GM23338 (cell line): ENCODE results near the gene CEP170B. TPM values are rescaled to one million over a fixed set of nuclear protein-coding genes. Genes with fewer than 3 reads are reported as not detected.

Experiments used
- ATAC-seq: fragments of 200-7000 bp; cut with Tn5 transposase; 3 replicates; pipeline ENCODE4 v1.9.1; 2020
- DNase-seq: peaks from one replicate; pipeline ENCODE4 v3.0.0-alpha.2; 2015; ENCODE audit warnings: low spot score
- H2AFZ ChIP-seq: fragments of 200-600 bp; sonication (generic); 2 replicates; pipeline ENCODE4 v1.8.0; 2016; ENCODE audit warnings: antibody characterized with exemption, mild to moderate bottlenecking, moderate library complexity
- H3F3A ChIP-seq: fragments of 200-600 bp; sonication (generic); replicated peaks from 2 replicates; pipeline ENCODE4 v1.8.0; 2017; ENCODE audit warnings: antibody characterized with exemption, mixed run types, low read depth
- H3K27ac ChIP-seq: fragments of 200-600 bp; sonication (generic); 2 replicates; pipeline ENCODE4 v1.6.1; 2016; ENCODE audit warnings: low read depth
- H3K27me3 ChIP-seq: fragments of 200-600 bp; sonication (generic); 2 replicates; pipeline ENCODE4 v1.8.0; 2016; ENCODE audit warnings: mild to moderate bottlenecking, mixed run types, moderate library complexity; ENCODE audit not compliant: insufficient read depth
- H3K36me3 ChIP-seq: fragments of 200-600 bp; sonication (generic); 2 replicates; pipeline ENCODE4 v1.8.0; 2016; ENCODE audit warnings: mild to moderate bottlenecking; ENCODE audit not compliant: insufficient read depth
- H3K4me1 ChIP-seq: fragments of 200-600 bp; sonication (generic); 2 replicates; pipeline ENCODE4 v1.8.0; 2016; ENCODE audit warnings: mild to moderate bottlenecking, moderate library complexity; ENCODE audit not compliant: insufficient read depth
- H3K4me2 ChIP-seq: fragments of 200-600 bp; sonication (generic); 2 replicates; pipeline ENCODE4 v1.7.1; 2017; ENCODE audit warnings: mixed run types
- H3K4me3 ChIP-seq: fragments of 200-600 bp; sonication (generic); 2 replicates; pipeline ENCODE4 v1.6.1; 2016; ENCODE audit warnings: mixed run types
- H3K79me2 ChIP-seq: fragments of 200-600 bp; sonication (generic); replicated peaks from 2 replicates; pipeline ENCODE4 v1.8.0; 2017; ENCODE audit warnings: mild to moderate bottlenecking; ENCODE audit not compliant: insufficient read depth
- H3K9me2 ChIP-seq: fragments of 200-600 bp; sonication (generic); 2 replicates; pipeline ENCODE4 v1.8.0; 2017; ENCODE audit not compliant: insufficient read depth
- H4K20me1 ChIP-seq: fragments of 200-600 bp; sonication (generic); replicated peaks from 2 replicates; pipeline ENCODE4 v1.8.0; 2017; ENCODE audit warnings: mild to moderate bottlenecking; ENCODE audit not compliant: insufficient read depth
- H3K27ac Mint-ChIP-seq: 2 replicates; pipeline ENCODE4 v1.8.0; 2020; ENCODE audit warnings: inconsistent platforms, mild to moderate bottlenecking, moderate library complexity, mixed read lengths
- H3K27me3 Mint-ChIP-seq: 3 replicates; pipeline ENCODE4 v1.8.0; 2022; ENCODE audit warnings: low read depth, mild to moderate bottlenecking, moderate library complexity, mixed read lengths, inconsistent platforms; ENCODE audit not compliant: insufficient read depth, poor library complexity
- H3K36me3 Mint-ChIP-seq: 3 replicates; pipeline ENCODE4 v1.8.0; 2021; ENCODE audit warnings: low read depth, mild to moderate bottlenecking, inconsistent platforms, moderate library complexity, mixed read lengths
- H3K4me1 Mint-ChIP-seq: 3 replicates; pipeline ENCODE4 v1.8.0; 2020; ENCODE audit warnings: mild to moderate bottlenecking, inconsistent platforms, mixed read lengths
- H3K4me3 Mint-ChIP-seq: 3 replicates; pipeline ENCODE4 v1.8.0; 2021; ENCODE audit warnings: moderate library complexity, mild to moderate bottlenecking, inconsistent platforms, mixed read lengths
- H3K9me3 Mint-ChIP-seq: 3 replicates; pipeline ENCODE4 v1.8.0; 2020; ENCODE audit warnings: moderate library complexity, mild to moderate bottlenecking, inconsistent platforms, mixed read lengths
- CREB1 ChIP-seq: fragments of 250-450 bp; sonication (Bioruptor Pico); IDR thresholded peaks from 2 replicates; pipeline ENCODE4 v1.5.0; 2020; ENCODE audit warnings: low read depth, mild to moderate bottlenecking, moderate library complexity
- EZH2 ChIP-seq: fragments of 200-600 bp; sonication (generic); IDR thresholded peaks from one replicate; pipeline ENCODE4 v1.8.0; 2017; ENCODE audit warnings: antibody characterized with exemption, mild to moderate bottlenecking, low read depth; ENCODE audit not compliant: unreplicated experiment
- EZH2phosphoT487 ChIP-seq: fragments of 200-600 bp; sonication (generic); IDR thresholded peaks from one replicate; pipeline ENCODE4 v1.8.1; 2018; ENCODE audit warnings: antibody characterized with exemption; ENCODE audit not compliant: unreplicated experiment
- JUNB ChIP-seq: IDR thresholded peaks from one replicate; pipeline ENCODE4 v1.6.1; 2016; ENCODE audit warnings: antibody characterized with exemption; ENCODE audit not compliant: unreplicated experiment
- NANOG ChIP-seq: IDR thresholded peaks from 2 replicates; pipeline ENCODE4 v1.6.1; 2016; ENCODE audit warnings: antibody characterized with exemption, borderline replicate concordance
- POLR2AphosphoS5 ChIP-seq: IDR thresholded peaks from 2 replicates; pipeline ENCODE4 v1.6.1; 2016; ENCODE audit warnings: antibody characterized with exemption, low read depth
- STAT1 ChIP-seq: IDR thresholded peaks from one replicate; pipeline ENCODE4 v1.6.1; 2016; ENCODE audit warnings: antibody characterized with exemption; ENCODE audit not compliant: unreplicated experiment
- ZNF114 ChIP-seq: fragments of 250-450 bp; sonication (Bioruptor Pico); IDR thresholded peaks from 2 replicates; pipeline ENCODE4 v1.5.0; 2020; ENCODE audit warnings: mild to moderate bottlenecking, moderate library complexity
- ZNF331 ChIP-seq: fragments of 250-450 bp; sonication (Bioruptor Pico); IDR thresholded peaks from 2 replicates; pipeline ENCODE4 v1.5.0; 2020; ENCODE audit warnings: low read depth, mild to moderate bottlenecking, moderate library complexity
- polyA plus RNA-seq: library from polyadenylated mRNA; unstranded; fragments of >200 nt; fragmentation: Nextera tagmentation; extraction: Ambion mirVana; gene quantifications from 2 replicates; pipeline ENCODE4 v1.2.1, GENCODE V29; 2016
- total RNA-seq: library from RNA; depleted of rRNA; stranded (reverse); fragments of >200 nt; shearing (Covaris generic); gene quantifications from 2 replicates; pipeline ENCODE4 v1.2.3, GENCODE V29; 2014
- TF ChIP-seq, protein P1 (sequence below): fragments of 250-450 bp; sonication (Bioruptor Pico); IDR thresholded peaks from 2 replicates; pipeline ENCODE4 v1.5.0; 2020; ENCODE audit warnings: mild to moderate bottlenecking, moderate library complexity
- TF ChIP-seq, protein P2 (sequence below), 2 experiments: fragments of 200-600 bp in 1 of 2; sonication (generic) in 1 of 2; conservative IDR thresholded peaks; 2 replicates each; pipeline versions ENCODE4 v1.5.1 to v1.6.1; 2016 to 2017; ENCODE audit warnings: antibody characterized with exemption in 2 of 2, low read depth in 2 of 2, mild to moderate bottlenecking in 2 of 2, moderate library complexity in 1 of 2
- TF ChIP-seq, protein P3 (sequence below): IDR thresholded peaks from 2 replicates; pipeline ENCODE4 v1.6.1; 2016; ENCODE audit warnings: antibody characterized with exemption
- TF ChIP-seq, protein P4 (sequence below): IDR thresholded peaks from one replicate; pipeline ENCODE4 v1.6.1; 2018; ENCODE audit warnings: antibody characterized with exemption; ENCODE audit not compliant: unreplicated experiment

The CEP170B gene
- total and polyA plus RNA-seq, 2 experiments from 2014 or later = 4.6 to 37.1 TPM

DNA sequence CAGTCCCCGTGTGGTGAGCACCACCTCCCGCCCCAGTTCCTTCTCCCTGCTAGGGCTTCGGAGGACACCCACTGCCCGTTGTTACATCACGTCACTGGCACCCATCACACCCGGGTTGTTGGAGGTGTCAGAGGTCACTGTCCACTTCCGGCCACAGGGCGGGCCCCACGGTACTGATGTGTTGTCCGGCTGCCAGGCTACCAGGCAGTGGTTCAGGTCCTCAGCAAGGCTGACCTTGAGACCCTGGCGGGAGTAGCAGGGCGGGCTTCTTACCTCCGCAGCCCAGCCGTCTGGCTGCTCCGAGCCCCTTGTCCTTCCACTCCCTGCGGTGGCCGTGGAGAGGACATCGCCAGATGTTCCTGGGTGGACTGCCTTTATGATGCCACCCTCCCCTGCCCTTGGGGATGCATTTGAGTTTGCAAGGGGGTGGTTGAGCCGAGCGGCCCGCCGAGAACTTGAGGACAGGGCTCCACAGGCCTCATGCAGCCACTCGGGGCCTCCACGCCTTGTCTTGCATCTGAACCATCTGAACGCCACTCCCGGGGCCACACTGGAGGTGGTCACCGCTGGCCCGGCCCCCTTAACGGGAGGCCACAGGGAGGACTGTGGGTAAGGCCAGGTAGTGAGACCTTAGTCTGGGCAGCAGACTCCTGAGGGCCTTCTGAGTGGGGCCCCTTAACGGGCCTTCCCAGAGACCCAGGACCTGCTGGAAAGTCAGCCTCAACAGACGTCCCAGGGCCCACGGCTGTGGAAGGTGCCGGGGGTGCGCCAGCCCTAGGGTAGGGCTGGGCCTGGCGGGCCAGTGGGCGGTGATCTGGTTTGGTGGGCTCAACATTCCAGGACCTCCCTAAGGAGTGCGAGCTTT, 32.5 kb downstream of the CEP170B start:
- no peak overlapping the region for H2AFZ ChIP-seq
- H3K27me3 ChIP-seq = no peaks in the 10 kb centered on the region
- H3K4me2 ChIP-seq = no peak overlapping the region
- H3K9me2 ChIP-seq = no peaks in the 10 kb centered on the region
- no peak for ATAC-seq
- H3K4me1 ChIP-seq = no peaks in the 10 kb centered on the region
- H3K36me3 ChIP-seq = no peaks in the 10 kb centered on the region
- H3K27ac Mint-ChIP-seq = no peak overlapping the region
- no peaks in the 10 kb centered on the region for H3K79me2 ChIP-seq
- no peak for DNase-seq
- no peak overlapping the region for H3K4me3 ChIP-seq
- TF ChIP-seq, protein P1, sequence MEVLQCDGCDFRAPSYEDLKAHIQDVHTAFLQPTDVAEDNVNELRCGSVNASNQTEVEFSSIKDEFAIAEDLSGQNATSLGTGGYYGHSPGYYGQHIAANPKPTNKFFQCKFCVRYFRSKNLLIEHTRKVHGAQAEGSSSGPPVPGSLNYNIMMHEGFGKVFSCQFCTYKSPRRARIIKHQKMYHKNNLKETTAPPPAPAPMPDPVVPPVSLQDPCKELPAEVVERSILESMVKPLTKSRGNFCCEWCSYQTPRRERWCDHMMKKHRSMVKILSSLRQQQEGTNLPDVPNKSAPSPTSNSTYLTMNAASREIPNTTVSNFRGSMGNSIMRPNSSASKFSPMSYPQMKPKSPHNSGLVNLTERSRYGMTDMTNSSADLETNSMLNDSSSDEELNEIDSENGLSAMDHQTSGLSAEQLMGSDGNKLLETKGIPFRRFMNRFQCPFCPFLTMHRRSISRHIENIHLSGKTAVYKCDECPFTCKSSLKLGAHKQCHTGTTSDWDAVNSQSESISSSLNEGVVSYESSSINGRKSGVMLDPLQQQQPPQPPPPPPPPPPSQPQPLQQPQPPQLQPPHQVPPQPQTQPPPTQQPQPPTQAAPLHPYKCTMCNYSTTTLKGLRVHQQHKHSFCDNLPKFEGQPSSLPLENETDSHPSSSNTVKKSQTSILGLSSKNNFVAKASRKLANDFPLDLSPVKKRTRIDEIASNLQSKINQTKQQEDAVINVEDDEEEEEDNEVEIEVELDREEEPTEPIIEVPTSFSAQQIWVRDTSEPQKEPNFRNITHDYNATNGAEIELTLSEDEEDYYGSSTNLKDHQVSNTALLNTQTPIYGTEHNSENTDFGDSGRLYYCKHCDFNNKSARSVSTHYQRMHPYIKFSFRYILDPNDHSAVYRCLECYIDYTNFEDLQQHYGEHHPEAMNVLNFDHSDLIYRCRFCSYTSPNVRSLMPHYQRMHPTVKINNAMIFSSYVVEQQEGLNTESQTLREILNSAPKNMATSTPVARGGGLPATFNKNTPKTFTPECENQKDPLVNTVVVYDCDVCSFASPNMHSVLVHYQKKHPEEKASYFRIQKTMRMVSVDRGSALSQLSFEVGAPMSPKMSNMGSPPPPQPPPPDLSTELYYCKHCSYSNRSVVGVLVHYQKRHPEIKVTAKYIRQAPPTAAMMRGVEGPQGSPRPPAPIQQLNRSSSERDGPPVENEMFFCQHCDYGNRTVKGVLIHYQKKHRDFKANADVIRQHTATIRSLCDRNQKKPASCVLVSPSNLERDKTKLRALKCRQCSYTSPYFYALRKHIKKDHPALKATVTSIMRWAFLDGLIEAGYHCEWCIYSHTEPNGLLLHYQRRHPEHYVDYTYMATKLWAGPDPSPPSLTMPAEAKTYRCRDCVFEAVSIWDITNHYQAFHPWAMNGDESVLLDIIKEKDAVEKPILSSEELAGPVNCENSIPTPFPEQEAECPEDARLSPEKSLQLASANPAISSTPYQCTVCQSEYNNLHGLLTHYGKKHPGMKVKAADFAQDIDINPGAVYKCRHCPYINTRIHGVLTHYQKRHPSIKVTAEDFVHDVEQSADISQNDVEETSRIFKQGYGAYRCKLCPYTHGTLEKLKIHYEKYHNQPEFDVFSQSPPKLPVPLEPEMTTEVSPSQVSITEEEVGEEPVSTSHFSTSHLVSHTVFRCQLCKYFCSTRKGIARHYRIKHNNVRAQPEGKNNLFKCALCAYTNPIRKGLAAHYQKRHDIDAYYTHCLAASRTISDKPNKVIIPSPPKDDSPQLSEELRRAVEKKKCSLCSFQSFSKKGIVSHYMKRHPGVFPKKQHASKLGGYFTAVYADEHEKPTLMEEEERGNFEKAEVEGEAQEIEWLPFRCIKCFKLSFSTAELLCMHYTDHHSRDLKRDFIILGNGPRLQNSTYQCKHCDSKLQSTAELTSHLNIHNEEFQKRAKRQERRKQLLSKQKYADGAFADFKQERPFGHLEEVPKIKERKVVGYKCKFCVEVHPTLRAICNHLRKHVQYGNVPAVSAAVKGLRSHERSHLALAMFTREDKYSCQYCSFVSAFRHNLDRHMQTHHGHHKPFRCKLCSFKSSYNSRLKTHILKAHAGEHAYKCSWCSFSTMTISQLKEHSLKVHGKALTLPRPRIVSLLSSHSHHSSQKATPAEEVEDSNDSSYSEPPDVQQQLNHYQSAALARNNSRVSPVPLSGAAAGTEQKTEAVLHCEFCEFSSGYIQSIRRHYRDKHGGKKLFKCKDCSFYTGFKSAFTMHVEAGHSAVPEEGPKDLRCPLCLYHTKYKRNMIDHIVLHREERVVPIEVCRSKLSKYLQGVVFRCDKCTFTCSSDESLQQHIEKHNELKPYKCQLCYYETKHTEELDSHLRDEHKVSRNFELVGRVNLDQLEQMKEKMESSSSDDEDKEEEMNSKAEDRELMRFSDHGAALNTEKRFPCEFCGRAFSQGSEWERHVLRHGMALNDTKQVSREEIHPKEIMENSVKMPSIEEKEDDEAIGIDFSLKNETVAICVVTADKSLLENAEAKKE (CRISPR knock-in tag) = no peak
- no peak for TF ChIP-seq JUNB
- TF ChIP-seq CREB1 (CRISPR knock-in tag) = no peak
- TF ChIP-seq NANOG = no peak
- TF ChIP-seq ZNF114 (CRISPR knock-in tag) = no peak
- TF ChIP-seq POLR2AphosphoS5 = no peak
- TF ChIP-seq EZH2 = no peak
- TF ChIP-seq, protein P2, sequence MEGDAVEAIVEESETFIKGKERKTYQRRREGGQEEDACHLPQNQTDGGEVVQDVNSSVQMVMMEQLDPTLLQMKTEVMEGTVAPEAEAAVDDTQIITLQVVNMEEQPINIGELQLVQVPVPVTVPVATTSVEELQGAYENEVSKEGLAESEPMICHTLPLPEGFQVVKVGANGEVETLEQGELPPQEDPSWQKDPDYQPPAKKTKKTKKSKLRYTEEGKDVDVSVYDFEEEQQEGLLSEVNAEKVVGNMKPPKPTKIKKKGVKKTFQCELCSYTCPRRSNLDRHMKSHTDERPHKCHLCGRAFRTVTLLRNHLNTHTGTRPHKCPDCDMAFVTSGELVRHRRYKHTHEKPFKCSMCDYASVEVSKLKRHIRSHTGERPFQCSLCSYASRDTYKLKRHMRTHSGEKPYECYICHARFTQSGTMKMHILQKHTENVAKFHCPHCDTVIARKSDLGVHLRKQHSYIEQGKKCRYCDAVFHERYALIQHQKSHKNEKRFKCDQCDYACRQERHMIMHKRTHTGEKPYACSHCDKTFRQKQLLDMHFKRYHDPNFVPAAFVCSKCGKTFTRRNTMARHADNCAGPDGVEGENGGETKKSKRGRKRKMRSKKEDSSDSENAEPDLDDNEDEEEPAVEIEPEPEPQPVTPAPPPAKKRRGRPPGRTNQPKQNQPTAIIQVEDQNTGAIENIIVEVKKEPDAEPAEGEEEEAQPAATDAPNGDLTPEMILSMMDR (conservative IDR thresholded peaks at IDR 0.05; ENCODE audit: low read depth in 2 of 2) = no peak
- TF ChIP-seq, protein P3, sequence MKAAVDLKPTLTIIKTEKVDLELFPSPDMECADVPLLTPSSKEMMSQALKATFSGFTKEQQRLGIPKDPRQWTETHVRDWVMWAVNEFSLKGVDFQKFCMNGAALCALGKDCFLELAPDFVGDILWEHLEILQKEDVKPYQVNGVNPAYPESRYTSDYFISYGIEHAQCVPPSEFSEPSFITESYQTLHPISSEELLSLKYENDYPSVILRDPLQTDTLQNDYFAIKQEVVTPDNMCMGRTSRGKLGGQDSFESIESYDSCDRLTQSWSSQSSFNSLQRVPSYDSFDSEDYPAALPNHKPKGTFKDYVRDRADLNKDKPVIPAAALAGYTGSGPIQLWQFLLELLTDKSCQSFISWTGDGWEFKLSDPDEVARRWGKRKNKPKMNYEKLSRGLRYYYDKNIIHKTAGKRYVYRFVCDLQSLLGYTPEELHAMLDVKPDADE = no peak
- no peak for TF ChIP-seq ZNF331 (CRISPR knock-in tag)
- no peak for TF ChIP-seq STAT1
- no peak for TF ChIP-seq EZH2phosphoT487
- TF ChIP-seq, protein P4, sequence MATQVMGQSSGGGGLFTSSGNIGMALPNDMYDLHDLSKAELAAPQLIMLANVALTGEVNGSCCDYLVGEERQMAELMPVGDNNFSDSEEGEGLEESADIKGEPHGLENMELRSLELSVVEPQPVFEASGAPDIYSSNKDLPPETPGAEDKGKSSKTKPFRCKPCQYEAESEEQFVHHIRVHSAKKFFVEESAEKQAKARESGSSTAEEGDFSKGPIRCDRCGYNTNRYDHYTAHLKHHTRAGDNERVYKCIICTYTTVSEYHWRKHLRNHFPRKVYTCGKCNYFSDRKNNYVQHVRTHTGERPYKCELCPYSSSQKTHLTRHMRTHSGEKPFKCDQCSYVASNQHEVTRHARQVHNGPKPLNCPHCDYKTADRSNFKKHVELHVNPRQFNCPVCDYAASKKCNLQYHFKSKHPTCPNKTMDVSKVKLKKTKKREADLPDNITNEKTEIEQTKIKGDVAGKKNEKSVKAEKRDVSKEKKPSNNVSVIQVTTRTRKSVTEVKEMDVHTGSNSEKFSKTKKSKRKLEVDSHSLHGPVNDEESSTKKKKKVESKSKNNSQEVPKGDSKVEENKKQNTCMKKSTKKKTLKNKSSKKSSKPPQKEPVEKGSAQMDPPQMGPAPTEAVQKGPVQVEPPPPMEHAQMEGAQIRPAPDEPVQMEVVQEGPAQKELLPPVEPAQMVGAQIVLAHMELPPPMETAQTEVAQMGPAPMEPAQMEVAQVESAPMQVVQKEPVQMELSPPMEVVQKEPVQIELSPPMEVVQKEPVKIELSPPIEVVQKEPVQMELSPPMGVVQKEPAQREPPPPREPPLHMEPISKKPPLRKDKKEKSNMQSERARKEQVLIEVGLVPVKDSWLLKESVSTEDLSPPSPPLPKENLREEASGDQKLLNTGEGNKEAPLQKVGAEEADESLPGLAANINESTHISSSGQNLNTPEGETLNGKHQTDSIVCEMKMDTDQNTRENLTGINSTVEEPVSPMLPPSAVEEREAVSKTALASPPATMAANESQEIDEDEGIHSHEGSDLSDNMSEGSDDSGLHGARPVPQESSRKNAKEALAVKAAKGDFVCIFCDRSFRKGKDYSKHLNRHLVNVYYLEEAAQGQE = no peak
- H3K27me3 Mint-ChIP-seq = peaks cover 22% of the 10 kb centered on the region
- H3F3A ChIP-seq = no peaks in the 10 kb centered on the region
- no peaks in the 10 kb centered on the region for H3K36me3 Mint-ChIP-seq
- peaks cover 5% of the 10 kb centered on the region; the same call in 2 of the 3 replicates for H3K4me1 Mint-ChIP-seq
- H4K20me1 ChIP-seq = no peaks in the 10 kb centered on the region
- H3K27ac ChIP-seq = no peak overlapping the region
- no peaks in the 10 kb centered on the region for H3K9me3 Mint-ChIP-seq
- H3K4me3 Mint-ChIP-seq = no peak overlapping the region
